AG09319 (cell line): ENCODE results near the gene PCDHA2.
"Not testable (repeated sequence)": the region's sequence is repeated elsewhere in the genome, so short reads cannot be mapped to it uniquely, and the experiment has no call there.

Experiments used
- DNase-seq: peaks from one replicate; pipeline ENCODE4 v3.0.0-alpha.2; 2010; ENCODE audit warnings: low read depth; ENCODE audit errors: extremely low read depth
- CTCF ChIP-seq: IDR thresholded peaks from 2 replicates; pipeline ENCODE4 v1.5.1; 2011; ENCODE audit warnings: low read depth, mild to moderate bottlenecking, inconsistent platforms, low read length, moderate library complexity

Gene PCDHA2

DNA sequence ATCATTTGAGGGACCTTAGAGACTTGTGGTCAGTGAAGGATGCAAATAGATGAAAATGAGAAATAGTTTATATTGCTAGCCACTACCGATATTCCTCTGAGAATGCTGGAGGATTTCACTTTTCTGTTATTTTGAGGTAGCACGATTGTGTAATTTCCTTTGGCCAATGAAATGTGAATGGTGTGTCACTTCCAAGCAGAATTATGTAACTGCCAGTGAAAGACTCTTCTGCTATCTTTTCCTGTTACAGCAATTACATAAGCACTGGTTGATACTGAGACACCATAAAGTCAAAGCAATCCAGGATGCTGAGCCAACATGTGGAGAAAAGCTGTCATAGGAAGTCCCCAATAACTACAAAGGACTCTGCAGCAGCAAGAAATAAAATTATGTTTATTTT is 3.6 kb upstream of the PCDHA2 start:
- no peak for DNase-seq
- TF ChIP-seq CTCF, result no peak

- no peak for DNase-seq
Observed at GRCh38 chr5:140795259-140795641, 598 bp downstream of the PCDHA2 start.

DNA sequence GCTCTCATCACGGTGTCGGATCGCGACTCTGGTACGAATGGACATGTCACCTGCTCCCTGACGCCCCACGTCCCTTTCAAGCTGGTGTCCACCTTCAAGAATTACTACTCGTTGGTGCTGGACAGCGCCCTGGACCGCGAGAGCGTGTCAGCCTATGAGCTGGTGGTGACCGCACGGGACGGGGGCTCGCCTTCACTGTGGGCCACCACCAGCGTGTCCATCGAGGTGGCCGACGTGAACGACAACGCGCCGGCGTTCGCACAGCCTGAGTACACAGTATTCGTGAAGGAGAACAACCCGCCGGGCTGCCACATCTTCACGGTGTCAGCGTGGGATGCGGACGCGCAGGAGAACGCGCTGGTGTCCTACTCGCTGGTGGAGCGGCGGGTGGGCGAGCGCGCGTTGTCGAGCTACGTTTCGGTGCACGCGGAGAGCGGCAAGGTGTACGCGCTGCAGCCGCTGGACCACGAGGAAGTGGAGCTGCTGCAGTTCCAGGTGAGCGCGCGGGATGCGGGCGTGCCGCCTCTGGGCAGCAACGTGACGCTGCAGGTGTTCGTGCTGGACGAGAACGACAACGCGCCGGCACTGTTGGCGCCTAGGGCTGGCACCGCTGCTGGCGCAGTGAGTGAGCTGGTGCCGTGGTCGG is 1.5 kb downstream of the PCDHA2 start:
- DNase-seq, result not testable (repeated sequence)

More at GRCh38 chr5:140795259-140795641, 598 bp downstream of the PCDHA2 start:
- TF ChIP-seq CTCF, result no peak; the same call in 1 of the 2 replicates

DNA sequence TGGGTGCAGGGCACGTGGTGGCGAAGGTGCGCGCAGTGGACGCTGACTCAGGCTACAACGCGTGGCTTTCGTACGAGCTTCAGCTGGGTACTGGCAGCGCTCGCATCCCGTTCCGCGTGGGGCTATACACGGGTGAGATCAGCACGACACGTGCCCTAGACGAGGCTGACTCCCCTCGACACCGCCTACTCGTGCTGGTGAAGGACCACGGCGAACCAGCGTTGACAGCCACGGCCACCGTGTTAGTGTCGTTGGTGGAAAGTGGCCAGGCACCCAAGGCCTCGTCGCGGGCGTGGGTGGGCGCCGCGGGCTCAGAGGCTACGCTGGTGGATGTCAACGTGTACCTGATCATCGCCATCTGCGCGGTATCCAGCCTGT is 2.1 kb downstream of the PCDHA2 start:
- no peak for TF ChIP-seq CTCF
- no peak for DNase-seq

GRCh38 chr5:140800816-140801493 is 6.3 kb downstream of the PCDHA2 start, which contains the start of gene PCDHA3:
PCDHA3 (plus strand) TSS chr5:140801057.
- DNase-seq, result no peak
- no peak; the same call in 1 of the 2 replicates for TF ChIP-seq CTCF

- no peak for TF ChIP-seq CTCF
Observed at GRCh38 chr5:140801494-140801841, 6.8 kb downstream of the PCDHA2 start.

DNA sequence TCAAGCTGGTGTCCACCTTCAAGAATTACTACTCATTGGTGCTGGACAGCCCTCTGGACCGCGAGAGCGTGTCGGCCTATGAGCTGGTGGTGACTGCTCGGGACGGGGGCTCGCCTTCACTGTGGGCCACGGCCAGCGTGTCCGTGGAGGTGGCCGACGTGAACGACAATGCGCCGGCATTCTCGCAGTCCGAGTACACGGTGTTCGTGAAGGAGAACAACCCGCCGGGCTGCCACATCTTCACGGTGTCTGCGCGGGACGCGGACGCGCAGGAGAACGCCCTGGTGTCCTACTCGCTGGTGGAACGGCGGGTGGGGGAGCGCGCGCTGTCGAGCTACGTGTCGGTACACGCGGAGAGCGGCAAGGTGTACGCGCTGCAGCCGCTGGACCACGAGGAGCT is 7.7 kb downstream of the PCDHA2 start:
- DNase-seq, result not testable (repeated sequence)

More at GRCh38 chr5:140801494-140801841, 6.8 kb downstream of the PCDHA2 start:
- no peak for DNase-seq

DNA sequence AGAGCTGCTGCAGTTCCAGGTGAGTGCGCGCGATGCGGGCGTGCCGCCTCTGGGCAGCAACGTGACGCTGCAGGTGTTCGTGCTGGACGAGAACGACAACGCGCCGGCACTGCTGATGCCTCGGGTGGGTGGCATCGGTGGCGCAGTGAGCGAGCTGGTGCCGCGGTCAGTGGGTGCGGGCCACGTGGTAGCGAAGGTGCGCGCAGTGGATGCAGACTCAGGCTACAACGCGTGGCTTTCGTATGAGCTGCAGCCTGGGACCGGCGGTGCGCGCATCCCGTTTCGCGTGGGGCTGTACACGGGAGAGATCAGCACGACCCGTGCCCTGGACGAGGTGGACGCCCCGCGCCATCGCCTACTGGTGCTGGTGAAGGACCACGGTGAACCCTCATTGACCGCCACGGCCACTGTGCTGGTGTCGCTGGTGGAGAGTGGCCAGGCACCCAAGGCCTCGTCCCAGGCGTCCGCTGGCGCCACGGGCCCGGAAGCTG is 8.2 kb downstream of the PCDHA2 start:
- no peak for TF ChIP-seq CTCF
- no peak for DNase-seq
